Stimulated activated effector memory CD8-positive, alpha-beta T cell treated with anti-CD3 and anti-CD28 coated beads, Interleukin-12 subunit alpha, Interleukin-12 subunit beta, amount 100 ng/mL, for 72 hours (primary cell): ENCODE measurements around the gene SLC5A8.
"Not testable (repeated sequence)": the region's sequence is repeated elsewhere in the genome, so short reads cannot be mapped to it uniquely, and the experiment has no call there.

ENCODE experiments used
- ATAC-seq: fragments of 150-1000 bp; cut with Tn5 transposase; 2 replicates; pipeline ENCODE4 v1.10.0; 2021
- DNase-seq, 2 donors: peaks; one replicate each; pipeline ENCODE4 v3.0.0; 2021 to 2022; ENCODE audit warnings: low spot score in 2 of 2
- H3K27ac Mint-ChIP-seq: one replicate; pipeline ENCODE4 v1.8.0; 2022; ENCODE audit warnings: mild to moderate bottlenecking, mixed read lengths
- H3K36me3 Mint-ChIP-seq: one replicate; pipeline ENCODE4 v1.8.0; 2022; ENCODE audit warnings: mild to moderate bottlenecking, mixed read lengths
- H3K4me1 Mint-ChIP-seq: one replicate; pipeline ENCODE4 v1.8.0; 2022; ENCODE audit warnings: mixed read lengths
- H3K4me3 Mint-ChIP-seq: one replicate; pipeline ENCODE4 v1.8.0; 2022; ENCODE audit warnings: mild to moderate bottlenecking, mixed read lengths
- H3K9me3 Mint-ChIP-seq: one replicate; pipeline ENCODE4 v1.8.0; 2022; ENCODE audit warnings: mixed read lengths

Gene SLC5A8

GRCh38 chr12:101200824-101201223 is 9.2 kb downstream of the SLC5A8 start:
- Mint-ChIP-seq H3K9me3 (no peaks in the 10 kb centered on the region), H3K4me1 (no peaks in the 10 kb centered on the region), H3K27ac (no peak overlapping the region), H3K4me3 (no peak overlapping the region), H3K36me3 (no peaks in the 10 kb centered on the region)
- ATAC-seq, result no peak
- no peak for DNase-seq

GRCh38 chr12:101200145-101200544 is 9.9 kb downstream of the SLC5A8 start:
- Mint-ChIP-seq H3K27ac (no peak overlapping the region), H3K36me3 (no peaks in the 10 kb centered on the region), H3K4me3 (no peak overlapping the region), H3K4me1 (no peaks in the 10 kb centered on the region), H3K9me3 (no peaks in the 10 kb centered on the region)
- no peak for ATAC-seq
- no peak for DNase-seq

- Mint-ChIP-seq H3K9me3 (no peaks in the 10 kb centered on the region), H3K4me1 (no peaks in the 10 kb centered on the region), H3K36me3 (no peaks in the 10 kb centered on the region), H3K27ac (no peak overlapping the region), H3K4me3 (no peak overlapping the region)
- DNase-seq, result no peak
- no peak for ATAC-seq
These were observed 23.7 kb downstream of the SLC5A8 start for GRCh38 chr12:101186291-101186690.

- no peaks in the 10 kb centered on the region for H3K36me3 Mint-ChIP-seq
- no peaks in the 10 kb centered on the region for H3K4me1 Mint-ChIP-seq
- ATAC-seq (no peak), DNase-seq (no peak)
- no peaks in the 10 kb centered on the region for H3K9me3 Mint-ChIP-seq
- no peak overlapping the region for H3K4me3 Mint-ChIP-seq
- H3K27ac Mint-ChIP-seq, result no peak overlapping the region
These were observed 28.3 kb downstream of the SLC5A8 start for GRCh38 chr12:101181776-101182175.

- H3K9me3 Mint-ChIP-seq, result peaks cover 7% of the 10 kb centered on the region
- no peak overlapping the region for H3K27ac Mint-ChIP-seq
- no peak for DNase-seq
- ATAC-seq, result no peak
- H3K4me1 Mint-ChIP-seq, result no peaks in the 10 kb centered on the region
- H3K36me3 Mint-ChIP-seq, result no peaks in the 10 kb centered on the region
- no peak overlapping the region for H3K4me3 Mint-ChIP-seq
These were observed 35.5 kb downstream of the SLC5A8 start for GRCh38 chr12:101174541-101174940.

- no peak overlapping the region for H3K27ac Mint-ChIP-seq
- DNase-seq, result no peak
- peaks cover 7% of the 10 kb centered on the region for H3K9me3 Mint-ChIP-seq
- peak; percentile 24 for ATAC-seq
- H3K4me1 Mint-ChIP-seq, result no peaks in the 10 kb centered on the region
- H3K36me3 Mint-ChIP-seq, result no peaks in the 10 kb centered on the region
- H3K4me3 Mint-ChIP-seq, result no peak overlapping the region
These were observed 36.8 kb downstream of the SLC5A8 start for GRCh38 chr12:101173197-101173749.

- H3K4me3 Mint-ChIP-seq, result no peak overlapping the region
- ATAC-seq, result no peak
- H3K9me3 Mint-ChIP-seq, result peaks cover 7% of the 10 kb centered on the region
- no peaks in the 10 kb centered on the region for H3K4me1 Mint-ChIP-seq
- DNase-seq, result no peak
- no peak overlapping the region for H3K27ac Mint-ChIP-seq
- no peaks in the 10 kb centered on the region for H3K36me3 Mint-ChIP-seq
These were observed 37.7 kb downstream of the SLC5A8 start for GRCh38 chr12:101172316-101172715.

GRCh38 chr12:101168001-101168400 is 42.0 kb downstream of the SLC5A8 start:
- no peak overlapping the region for H3K4me3 Mint-ChIP-seq
- no peaks in the 10 kb centered on the region for H3K36me3 Mint-ChIP-seq
- ATAC-seq (no peak), DNase-seq (no peak)
- peaks cover 6% of the 10 kb centered on the region for H3K9me3 Mint-ChIP-seq
- no peaks in the 10 kb centered on the region for H3K4me1 Mint-ChIP-seq
- no peak overlapping the region for H3K27ac Mint-ChIP-seq

GRCh38 chr12:101166866-101167265 is 43.2 kb downstream of the SLC5A8 start:
- no peak overlapping the region for H3K4me3 Mint-ChIP-seq
- H3K36me3 Mint-ChIP-seq, result no peaks in the 10 kb centered on the region
- ATAC-seq (no peak), DNase-seq (no peak)
- no peak overlapping the region for H3K27ac Mint-ChIP-seq
- H3K9me3 Mint-ChIP-seq, result peaks cover 6% of the 10 kb centered on the region
- no peaks in the 10 kb centered on the region for H3K4me1 Mint-ChIP-seq

GRCh38 chr12:101165319-101165718 is 44.7 kb downstream of the SLC5A8 start:
- Mint-ChIP-seq H3K9me3 (peaks cover 4% of the 10 kb centered on the region), H3K4me1 (no peaks in the 10 kb centered on the region), H3K27ac (no peak overlapping the region), H3K4me3 (no peak overlapping the region), H3K36me3 (no peaks in the 10 kb centered on the region)
- ATAC-seq, result peak; percentile 46
- DNase-seq, result no peak

- not testable (repeated sequence) for H3K4me3 Mint-ChIP-seq, H3K27ac Mint-ChIP-seq, H3K4me1 Mint-ChIP-seq, ATAC-seq, H3K9me3 Mint-ChIP-seq, DNase-seq, H3K36me3 Mint-ChIP-seq
These were observed 64.1 kb downstream of the SLC5A8 start for GRCh38 chr12:101145777-101146431.

GRCh38 chr12:101127521-101128219 is 82.4 kb downstream of the SLC5A8 start:
- Mint-ChIP-seq H3K9me3 (peaks cover 5% of the 10 kb centered on the region), H3K4me3 (no peak overlapping the region), H3K36me3 (no peaks in the 10 kb centered on the region), H3K4me1 (no peaks in the 10 kb centered on the region), H3K27ac (no peak overlapping the region)
- DNase-seq, result no peak
- no peak for ATAC-seq

GRCh38 chr12:101117842-101118241 is 92.2 kb downstream of the SLC5A8 start:
- Mint-ChIP-seq H3K27ac (no peak overlapping the region), H3K36me3 (no peaks in the 10 kb centered on the region), H3K9me3 (no peaks in the 10 kb centered on the region), H3K4me1 (no peaks in the 10 kb centered on the region), H3K4me3 (no peak overlapping the region)
- no peak for ATAC-seq
- DNase-seq, result no peak

GRCh38 chr12:101116911-101117310 is 93.1 kb downstream of the SLC5A8 start:
- Mint-ChIP-seq H3K36me3 (no peaks in the 10 kb centered on the region), H3K9me3 (no peaks in the 10 kb centered on the region), H3K27ac (no peak overlapping the region)

GRCh38 chr12:101115326-101115725 is 94.7 kb downstream of the SLC5A8 start:
- Mint-ChIP-seq H3K9me3 (no peaks in the 10 kb centered on the region), H3K4me1 (no peaks in the 10 kb centered on the region), H3K4me3 (no peak overlapping the region), H3K36me3 (no peaks in the 10 kb centered on the region), H3K27ac (no peak overlapping the region)
- DNase-seq, result no peak
- ATAC-seq, result no peak

More at GRCh38 chr12:101116911-101117310, 93.1 kb downstream of the SLC5A8 start:
- Mint-ChIP-seq H3K4me1 (no peaks in the 10 kb centered on the region), H3K4me3 (no peak overlapping the region)
- no peak for DNase-seq
- no peak for ATAC-seq

- no peak overlapping the region for H3K27ac Mint-ChIP-seq
- DNase-seq (no peak), ATAC-seq (no peak)
- no peak overlapping the region for H3K4me3 Mint-ChIP-seq
- no peaks in the 10 kb centered on the region for H3K4me1 Mint-ChIP-seq
- no peaks in the 10 kb centered on the region for H3K36me3 Mint-ChIP-seq
- H3K9me3 Mint-ChIP-seq, result no peaks in the 10 kb centered on the region
These were observed 98.6 kb downstream of the SLC5A8 start for GRCh38 chr12:101111441-101111840.
